Mesodermal cell (in vitro differentiated cells): Measurements from ENCODE around the gene UGT1A9.

ENCODE experiments used
- H3K27ac ChIP-seq: 2 replicates; pipeline ENCODE4 v1.7.0; 2013; ENCODE audit warnings: mild to moderate bottlenecking, low read depth, low read length, moderate library complexity; ENCODE audit not compliant: severe bottlenecking
- H3K36me3 ChIP-seq: 2 replicates; pipeline ENCODE4 v1.7.1; 2013; ENCODE audit warnings: mild to moderate bottlenecking, low read length, moderate library complexity; ENCODE audit not compliant: control insufficient read depth, insufficient read depth
- H3K4me1 ChIP-seq: one replicate; pipeline ENCODE4 v1.7.1; 2013; ENCODE audit warnings: mild to moderate bottlenecking, low read length; ENCODE audit not compliant: insufficient read depth, control insufficient read depth, poor library complexity, severe bottlenecking
- H3K4me3 ChIP-seq: 2 replicates; pipeline ENCODE4 v1.7.0; 2013; ENCODE audit warnings: low read length, control low read depth, mild to moderate bottlenecking; ENCODE audit not compliant: insufficient read depth, poor library complexity, severe bottlenecking; ENCODE audit errors: extremely low read depth
- H3K9me3 ChIP-seq: 2 replicates; pipeline ENCODE4 v1.7.1; 2013; ENCODE audit warnings: mild to moderate bottlenecking, low read length, moderate library complexity; ENCODE audit not compliant: control insufficient read depth
- WGBS, 2 experiments: methylation state at CpG; one replicate each; pipeline ENCODE4 v1.1.5; 2013; ENCODE audit warnings: missing lambda C conversion rate in 2 of 2; ENCODE audit not compliant: insufficient coverage in 2 of 2; 5-methylcytosine and 5-hydroxymethylcytosine counted together

UGT1A9 gene

GRCh38 chr2:233680361-233681045 is 8.8 kb downstream of the UGT1A9 start:
- WGBS, 2 experiments: 66 to 88% methylated on average over 3 of the region's 4 CpGs
- H3K4me3 ChIP-seq: no peak overlapping the region
- no peak overlapping the region for H3K27ac ChIP-seq
- no peaks in the 10 kb centered on the region for H3K4me1 ChIP-seq
- H3K9me3 ChIP-seq: no peaks in the 10 kb centered on the region
- H3K36me3 ChIP-seq: no peaks in the 10 kb centered on the region

- no peaks in the 10 kb centered on the region for H3K9me3 ChIP-seq
- H3K27ac ChIP-seq: no peak within 1 kb of the TSS
- 80 to 90% methylated on average over 1 to 2 of the region's 5 CpGs for WGBS, 2 experiments
- H3K36me3 ChIP-seq: no peaks in the 10 kb centered on the region
- no peak within 1 kb of the TSS for H3K4me3 ChIP-seq
- H3K4me1 ChIP-seq: no peaks in the 10 kb centered on the region
These were observed 9.9 kb downstream of the UGT1A9 start, which contains the start of gene UGT1A7 for GRCh38 chr2:233681521-233682099. Gene UGT1A7 (plus strand): TSS chr2:233681901. CDS start chr2:233681938, 37 bp downstream.

- Histone ChIP-seq H3K27ac (no peak overlapping the region), H3K4me3 (no peak overlapping the region), H3K36me3 (no peaks in the 10 kb centered on the region), H3K9me3 (no peaks in the 10 kb centered on the region), H3K4me1 (no peaks in the 10 kb centered on the region)
- WGBS, 2 experiments: 100% methylated on average over 1 of the region's 1 CpG; no CpG with 5 or more reads in 1 of the 2 experiments
These were observed 12.9 kb downstream of the UGT1A9 start for GRCh38 chr2:233684640-233685039.

DNA sequence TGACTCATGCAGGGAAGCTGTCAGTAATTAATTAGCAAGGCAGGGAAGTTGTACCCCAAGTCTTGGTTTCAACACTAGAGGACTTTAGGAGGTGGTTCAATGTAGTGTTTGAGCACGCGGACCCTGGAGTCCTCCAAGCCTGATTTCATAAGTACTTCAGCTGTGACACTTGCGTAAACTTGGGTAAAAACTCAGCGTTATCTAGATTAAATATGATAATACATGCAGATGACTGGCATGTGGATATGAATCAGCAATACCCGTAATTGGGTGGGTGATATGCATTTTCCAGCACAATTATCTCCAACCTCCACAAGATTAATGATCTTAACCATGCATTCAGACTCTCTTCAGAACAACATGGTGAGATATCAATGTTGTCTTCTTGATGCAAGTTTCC is 15.2 kb downstream of the UGT1A9 start:
- 79 to 81% methylated on average over 2 to 3 of the region's 5 CpGs for WGBS, 2 experiments
- Histone ChIP-seq H3K4me3 (no peak overlapping the region), H3K36me3 (no peaks in the 10 kb centered on the region), H3K9me3 (no peaks in the 10 kb centered on the region), H3K27ac (no peak overlapping the region), H3K4me1 (no peaks in the 10 kb centered on the region)

- no peak overlapping the region for H3K4me3 ChIP-seq
- no peaks in the 10 kb centered on the region for H3K9me3 ChIP-seq
- H3K36me3 ChIP-seq: no peaks in the 10 kb centered on the region
- H3K27ac ChIP-seq: no peak overlapping the region
- H3K4me1 ChIP-seq: no peaks in the 10 kb centered on the region
- 78 to 100% methylated on average over 2 to 3 of the region's 5 CpGs for WGBS, 2 experiments
These were observed 16.6 kb downstream of the UGT1A9 start for GRCh38 chr2:233688341-233688740.

DNA sequence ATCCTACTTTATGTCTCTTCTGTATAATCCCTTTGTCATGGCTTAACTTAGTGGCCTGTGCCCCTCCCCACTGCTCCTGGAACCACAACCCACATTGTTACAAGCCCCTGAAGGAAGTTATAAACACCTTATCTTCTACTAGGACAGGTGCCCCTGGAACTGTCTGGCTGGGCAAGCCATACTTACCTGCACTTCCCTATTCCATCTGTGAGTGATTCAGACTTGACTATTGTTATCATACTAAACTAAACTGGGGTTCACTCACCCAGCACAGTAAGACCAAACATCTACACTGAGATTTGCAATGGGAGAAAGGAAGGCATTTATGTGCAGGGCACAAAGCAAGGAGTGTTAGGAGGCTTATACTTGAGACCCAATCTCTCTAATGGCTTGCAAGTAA is 17.3 kb downstream of the UGT1A9 start:
- no peak overlapping the region for H3K27ac ChIP-seq
- H3K4me3 ChIP-seq: no peak overlapping the region
- no peaks in the 10 kb centered on the region for H3K4me1 ChIP-seq
- H3K36me3 ChIP-seq: no peaks in the 10 kb centered on the region
- H3K9me3 ChIP-seq: no peaks in the 10 kb centered on the region

GRCh38 chr2:233689501-233689900 is 17.8 kb downstream of the UGT1A9 start:
- H3K4me3 ChIP-seq: no peak overlapping the region
- no peaks in the 10 kb centered on the region for H3K36me3 ChIP-seq
- 54 to 60% methylated on average over 1 to 2 of the region's 3 CpGs for WGBS, 2 experiments
- H3K9me3 ChIP-seq: no peaks in the 10 kb centered on the region
- no peak overlapping the region for H3K27ac ChIP-seq
- no peaks in the 10 kb centered on the region for H3K4me1 ChIP-seq

GRCh38 chr2:233690444-233690843 is 18.7 kb downstream of the UGT1A9 start:
- WGBS, 2 experiments: 60 to 71% methylated on average over 1 of the region's 4 CpGs
- no peaks in the 10 kb centered on the region for H3K36me3 ChIP-seq
- H3K27ac ChIP-seq: no peak overlapping the region
- H3K9me3 ChIP-seq: no peaks in the 10 kb centered on the region
- H3K4me3 ChIP-seq: no peak overlapping the region
- no peaks in the 10 kb centered on the region for H3K4me1 ChIP-seq

DNA sequence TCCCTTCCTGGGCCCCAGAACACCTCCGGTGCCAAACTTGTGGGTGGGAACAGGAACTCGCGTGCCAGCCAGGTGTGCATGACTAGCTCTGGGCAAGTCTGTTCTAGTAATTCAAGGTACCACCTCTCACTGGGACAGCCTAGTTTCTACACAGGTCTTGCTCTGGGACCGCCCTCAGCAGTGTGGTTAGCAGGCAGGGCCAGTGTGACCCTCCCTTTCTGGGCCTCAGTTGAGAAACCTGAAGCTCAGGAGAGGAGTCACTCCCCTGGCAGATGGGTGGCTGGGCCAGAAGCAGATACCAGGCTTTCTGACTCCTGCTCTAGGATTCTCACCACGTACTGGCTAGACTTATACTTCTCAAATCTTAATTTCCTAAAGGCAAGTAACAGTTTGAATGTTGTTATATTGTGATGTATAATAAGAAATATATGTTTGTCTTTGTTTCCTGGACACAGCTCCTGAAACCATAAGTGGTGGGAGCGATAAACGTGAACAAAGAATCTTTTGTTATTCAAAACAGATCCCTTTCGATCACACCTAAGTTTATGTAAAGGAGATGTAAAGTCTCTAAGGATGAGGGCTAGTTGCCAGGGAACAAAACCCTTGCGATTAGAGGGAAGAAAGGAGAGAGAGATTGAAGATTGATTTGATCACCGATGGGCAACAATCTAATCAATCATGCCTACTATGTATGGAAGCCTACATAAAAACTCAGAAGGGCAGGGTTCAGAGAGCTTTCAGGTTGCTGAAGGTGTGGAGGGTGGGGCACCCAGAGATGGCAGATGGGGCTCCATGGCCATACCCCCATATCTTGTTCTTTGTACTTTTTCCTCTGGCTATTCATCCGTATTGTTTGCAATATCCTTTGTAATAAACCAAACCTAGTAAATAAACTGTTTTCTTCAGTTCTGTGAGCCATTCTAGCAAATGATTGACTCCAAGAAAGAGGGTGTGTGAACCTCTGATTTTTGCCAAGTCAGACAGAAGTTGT is 20.0 kb downstream of the UGT1A9 start:
- Histone ChIP-seq H3K4me3 (no peak overlapping the region), H3K36me3 (no peaks in the 10 kb centered on the region), H3K4me1 (no peaks in the 10 kb centered on the region), H3K9me3 (no peaks in the 10 kb centered on the region), H3K27ac (no peak overlapping the region)
- WGBS, 2 experiments: 88% methylated on average over 4 to 6 of the region's 11 CpGs

- Histone ChIP-seq H3K27ac (no peak within 1 kb of the TSS), H3K36me3 (no peaks in the 10 kb centered on the region), H3K9me3 (no peaks in the 10 kb centered on the region), H3K4me1 (no peaks in the 10 kb centered on the region), H3K4me3 (no peak within 1 kb of the TSS)
- 93 to 94% methylated on average over 2 to 3 of the region's 4 CpGs for WGBS, 2 experiments
These were observed 20.9 kb downstream of the UGT1A9 start, which contains the start of gene UGT1A6 for GRCh38 chr2:233692648-233693047. Gene UGT1A6 (plus strand): TSS chr2:233692890. CDS start chr2:233693005, 115 bp downstream.
